Measurements from ENCODE around the gene GALNT10. TPM values are rescaled to one million over a fixed set of nuclear protein-coding genes. Genes with fewer than 3 reads are reported as not detected.

Gene GALNT10
- total and polyA plus RNA-seq, 2 of the 4 experiments (the other 2 are of a cell fraction), result 46.2 to 67.0 TPM

DNA sequence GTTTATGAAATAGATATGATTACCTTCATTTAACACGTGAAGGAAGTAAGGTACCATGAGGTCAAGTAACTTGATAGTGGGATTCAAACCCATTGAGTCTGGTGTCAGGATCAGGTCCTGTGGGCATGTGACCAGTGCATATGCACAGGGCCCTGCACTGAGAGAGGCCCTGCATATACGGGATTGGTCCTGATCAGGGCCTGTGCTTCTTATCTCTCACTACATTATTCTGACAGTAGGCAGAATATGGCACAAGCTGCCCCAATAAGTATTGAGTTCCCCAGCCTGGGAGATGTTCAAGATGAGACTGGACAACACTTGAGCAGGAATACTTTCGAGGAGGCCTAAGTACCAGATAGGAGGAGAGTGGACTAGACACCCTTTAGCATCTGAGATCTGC, 44.0 kb downstream of the GALNT10 start:
- Histone ChIP-seq H2AK9ac (replicated peaks; ENCODE audit: low read depth, low read length, poor library complexity) (no peak overlapping the region), H3K14ac (replicated peaks; ENCODE audit: low read depth, low read length) (no peak overlapping the region), H3K4me1 (ENCODE audit: control insufficient read depth, insufficient read depth, low read length) (no peaks in the 10 kb centered on the region; the same call in 1 of the 2 replicates), H3K79me1 (ENCODE audit: low read depth in 1 of 2, low read length in 2 of 2) (peaks cover 41 to 78% of the 10 kb centered on the region in 2 experiments), H3K36me3 (ENCODE audit: control insufficient read depth, insufficient read depth, low read length) (no peaks in the 10 kb centered on the region; the same call in 1 of the 2 replicates), H3K23ac (ENCODE audit: low read depth, low read length) (no peak overlapping the region), H4K8ac (ENCODE audit: low read depth in 2 of 2, low read length in 2 of 2) (no peak overlapping the region), H3K9me3 (ENCODE audit: control insufficient read depth, insufficient read depth, low read length) (no peaks in the 10 kb centered on the region), H3K27me3 (ENCODE audit: control insufficient read depth, insufficient read depth, low read length) (no peaks in the 10 kb centered on the region), H3K18ac (ENCODE audit: low read depth, low read length) (no peak overlapping the region), H2BK120ac (ENCODE audit: low read depth, low read length) (no peak overlapping the region), H3K4me2 (ENCODE audit: low read depth, low read length) (no peak overlapping the region), H2AK5ac (ENCODE audit: low read depth, low read length) (no peak overlapping the region), H2BK5ac (ENCODE audit: low read depth, low read length, poor library complexity, severe bottlenecking) (no peak overlapping the region), H2BK20ac (ENCODE audit: low read depth, low read length) (no peak overlapping the region), H4K20me1 (ENCODE audit: insufficient read depth, low read length) (peaks cover 26% of the 10 kb centered on the region; the same call in 1 of the 2 replicates), H2BK15ac (ENCODE audit: low read depth, low read length) (no peak overlapping the region), H3K4me3 (ENCODE audit: insufficient read depth, low read depth, low read length) (no peak overlapping the region), H3K9me1 (ENCODE audit: insufficient read depth, low read length) (peaks cover 17% of the 10 kb centered on the region), H3K56ac (ENCODE audit: extremely low read depth, insufficient read depth, low read length) (no peak overlapping the region), H2AFZ (replicated peaks; ENCODE audit: low read length, poor library complexity) (no peak overlapping the region), H4K91ac (ENCODE audit: insufficient read depth, low read depth, low read length) (no peak overlapping the region), H3K4ac (ENCODE audit: low read depth, low read length) (no peak overlapping the region), H3K9ac (ENCODE audit: low read depth, low read length) (no peak overlapping the region), H4K5ac (ENCODE audit: low read depth, low read length) (no peak overlapping the region), H3K27ac (ENCODE audit: insufficient read depth, low read length) (no peak overlapping the region)
- no peak for ATAC-seq (ENCODE audit: low read depth)
- in situ Hi-C loops (cut with MboI; ENCODE audit: low sequenced_read_pairs) (no loop called here), dilution Hi-C loops (cut with HindIII; ENCODE audit: low sequenced_read_pairs, unreplicated experiment) (no loop called here), intact Hi-C loops (cut with micrococcal nuclease) (no loop called here)
- BruUV-seq (replicated peaks), result no TSS peak
- WGBS, 2 experiments (ENCODE audit: extremely low coverage in 2 of 2, insufficient read length in 1 of 2), result no CpG with 5 or more reads among the region's 3 CpGs
- TF ChIP-seq FOS (IDR thresholded peaks at IDR 0.05; ENCODE audit: low read depth, low read length), result no peak
- TF ChIP-seq, protein P1, sequence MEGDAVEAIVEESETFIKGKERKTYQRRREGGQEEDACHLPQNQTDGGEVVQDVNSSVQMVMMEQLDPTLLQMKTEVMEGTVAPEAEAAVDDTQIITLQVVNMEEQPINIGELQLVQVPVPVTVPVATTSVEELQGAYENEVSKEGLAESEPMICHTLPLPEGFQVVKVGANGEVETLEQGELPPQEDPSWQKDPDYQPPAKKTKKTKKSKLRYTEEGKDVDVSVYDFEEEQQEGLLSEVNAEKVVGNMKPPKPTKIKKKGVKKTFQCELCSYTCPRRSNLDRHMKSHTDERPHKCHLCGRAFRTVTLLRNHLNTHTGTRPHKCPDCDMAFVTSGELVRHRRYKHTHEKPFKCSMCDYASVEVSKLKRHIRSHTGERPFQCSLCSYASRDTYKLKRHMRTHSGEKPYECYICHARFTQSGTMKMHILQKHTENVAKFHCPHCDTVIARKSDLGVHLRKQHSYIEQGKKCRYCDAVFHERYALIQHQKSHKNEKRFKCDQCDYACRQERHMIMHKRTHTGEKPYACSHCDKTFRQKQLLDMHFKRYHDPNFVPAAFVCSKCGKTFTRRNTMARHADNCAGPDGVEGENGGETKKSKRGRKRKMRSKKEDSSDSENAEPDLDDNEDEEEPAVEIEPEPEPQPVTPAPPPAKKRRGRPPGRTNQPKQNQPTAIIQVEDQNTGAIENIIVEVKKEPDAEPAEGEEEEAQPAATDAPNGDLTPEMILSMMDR (conservative IDR thresholded peaks at IDR 0.05; ENCODE audit: low read depth, low read length), result no peak
- no peak for TF ChIP-seq MXI1 (IDR thresholded peaks at IDR 0.05; ENCODE audit: borderline replicate concordance, low read depth, low read length)
- TF ChIP-seq, protein P2, sequence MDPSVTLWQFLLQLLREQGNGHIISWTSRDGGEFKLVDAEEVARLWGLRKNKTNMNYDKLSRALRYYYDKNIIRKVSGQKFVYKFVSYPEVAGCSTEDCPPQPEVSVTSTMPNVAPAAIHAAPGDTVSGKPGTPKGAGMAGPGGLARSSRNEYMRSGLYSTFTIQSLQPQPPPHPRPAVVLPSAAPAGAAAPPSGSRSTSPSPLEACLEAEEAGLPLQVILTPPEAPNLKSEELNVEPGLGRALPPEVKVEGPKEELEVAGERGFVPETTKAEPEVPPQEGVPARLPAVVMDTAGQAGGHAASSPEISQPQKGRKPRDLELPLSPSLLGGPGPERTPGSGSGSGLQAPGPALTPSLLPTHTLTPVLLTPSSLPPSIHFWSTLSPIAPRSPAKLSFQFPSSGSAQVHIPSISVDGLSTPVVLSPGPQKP (IDR thresholded peaks at IDR 0.05; ENCODE audit: borderline replicate concordance, low read depth, low read length), result no peak
- TF ChIP-seq MAZ (IDR thresholded peaks at IDR 0.05; ENCODE audit: borderline replicate concordance, low read depth, low read length), result no peak
- no peak for TF ChIP-seq CEBPB (IDR thresholded peaks at IDR 0.05; ENCODE audit: low read depth, low read length)
- no peak for TF ChIP-seq POLR2A (IDR thresholded peaks at IDR 0.05; ENCODE audit: low read depth, low read length)
- no peak for TF ChIP-seq RFX5 (IDR thresholded peaks at IDR 0.05; ENCODE audit: low read depth, low read length)
- TF ChIP-seq SMC3 (IDR thresholded peaks at IDR 0.05; ENCODE audit: low read depth, low read length), result no peak
- no peak for TF ChIP-seq MAFK (IDR thresholded peaks at IDR 0.05; ENCODE audit: low read depth, low read length)
- TF ChIP-seq, protein P3, sequence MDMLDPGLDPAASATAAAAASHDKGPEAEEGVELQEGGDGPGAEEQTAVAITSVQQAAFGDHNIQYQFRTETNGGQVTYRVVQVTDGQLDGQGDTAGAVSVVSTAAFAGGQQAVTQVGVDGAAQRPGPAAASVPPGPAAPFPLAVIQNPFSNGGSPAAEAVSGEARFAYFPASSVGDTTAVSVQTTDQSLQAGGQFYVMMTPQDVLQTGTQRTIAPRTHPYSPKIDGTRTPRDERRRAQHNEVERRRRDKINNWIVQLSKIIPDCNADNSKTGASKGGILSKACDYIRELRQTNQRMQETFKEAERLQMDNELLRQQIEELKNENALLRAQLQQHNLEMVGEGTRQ (IDR thresholded peaks at IDR 0.05; ENCODE audit: low read depth, low read length), result no peak
- no peak for TF ChIP-seq BHLHE40 (IDR thresholded peaks at IDR 0.05; ENCODE audit: low read depth, low read length)
- no peak for TF ChIP-seq RCOR1 (IDR thresholded peaks at IDR 0.05; ENCODE audit: insufficient replicate concordance, low read length)
- TF ChIP-seq RAD21 (IDR thresholded peaks at IDR 0.05; ENCODE audit: low read length), result no peak
- no peak for TF ChIP-seq NFE2L2 (IDR thresholded peaks at IDR 0.05; ENCODE audit: low read depth, low read length)
- TF ChIP-seq CHD1 (IDR thresholded peaks at IDR 0.05; ENCODE audit: low read depth, low read length), result no peak
- ChIA-PET CTCF (no interaction called here), POLR2A (ENCODE audit: unreplicated experiment) (no interaction called here)
- no peak for DNase-seq

Measured in IMR-90 (cell line).